Measurements from ENCODE around the gene ASMT.
"Not testable (repeated sequence)": the region's sequence is repeated elsewhere in the genome, so short reads cannot be mapped to it uniquely, and the experiment has no call there.

ASMT gene, protein sequence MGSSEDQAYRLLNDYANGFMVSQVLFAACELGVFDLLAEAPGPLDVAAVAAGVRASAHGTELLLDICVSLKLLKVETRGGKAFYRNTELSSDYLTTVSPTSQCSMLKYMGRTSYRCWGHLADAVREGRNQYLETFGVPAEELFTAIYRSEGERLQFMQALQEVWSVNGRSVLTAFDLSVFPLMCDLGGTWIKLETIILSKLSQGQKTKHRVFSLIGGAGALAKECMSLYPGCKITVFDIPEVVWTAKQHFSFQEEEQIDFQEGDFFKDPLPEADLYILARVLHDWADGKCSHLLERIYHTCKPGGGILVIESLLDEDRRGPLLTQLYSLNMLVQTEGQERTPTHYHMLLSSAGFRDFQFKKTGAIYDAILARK

DNA sequence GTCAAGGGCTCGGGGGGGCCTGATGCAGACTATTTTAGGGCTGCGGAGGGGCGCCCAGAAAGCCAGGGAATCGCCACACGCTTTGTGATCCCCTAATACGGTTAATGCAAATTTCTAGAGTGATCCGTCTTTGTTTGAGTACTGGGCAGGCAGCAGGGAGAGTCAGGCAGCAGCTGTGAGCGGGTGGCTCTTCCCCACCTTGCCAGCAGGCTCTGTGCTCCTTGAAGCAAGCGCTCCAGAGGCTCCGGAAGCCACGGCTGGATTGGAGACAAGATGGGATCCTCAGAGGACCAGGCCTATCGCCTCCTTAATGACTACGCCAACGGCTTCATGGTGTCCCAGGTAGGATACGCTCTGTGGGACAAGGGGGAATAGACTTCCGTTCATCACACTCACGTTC is at the start of gene ASMT:
ASMT (plus strand) TSS at position 133 of the 400 bp plus-strand sequence; CDS start at position 274, 141 bp downstream.
- DNase-seq = no peak

DNA sequence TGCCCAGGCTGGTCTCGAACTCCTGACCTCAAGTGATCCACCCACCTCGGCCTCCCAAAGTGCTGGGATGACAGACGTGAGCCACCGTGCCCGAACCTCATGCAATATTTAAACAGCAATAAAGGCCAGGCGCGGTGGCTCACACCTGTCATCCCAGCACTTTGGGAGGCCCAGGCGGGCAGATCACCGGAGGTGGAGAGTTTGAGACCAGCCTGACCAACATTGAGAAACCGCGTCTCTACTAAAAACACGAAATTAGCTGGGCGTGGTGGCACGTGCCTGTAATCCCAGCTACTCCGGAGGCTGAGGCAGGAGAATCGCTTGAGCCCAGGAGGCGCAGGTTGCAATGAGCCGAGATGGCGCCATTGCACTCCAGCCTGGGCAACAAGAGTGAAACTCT is 40.7 kb upstream of the ASMT start:
- not testable (repeated sequence) for DNase-seq

DNA sequence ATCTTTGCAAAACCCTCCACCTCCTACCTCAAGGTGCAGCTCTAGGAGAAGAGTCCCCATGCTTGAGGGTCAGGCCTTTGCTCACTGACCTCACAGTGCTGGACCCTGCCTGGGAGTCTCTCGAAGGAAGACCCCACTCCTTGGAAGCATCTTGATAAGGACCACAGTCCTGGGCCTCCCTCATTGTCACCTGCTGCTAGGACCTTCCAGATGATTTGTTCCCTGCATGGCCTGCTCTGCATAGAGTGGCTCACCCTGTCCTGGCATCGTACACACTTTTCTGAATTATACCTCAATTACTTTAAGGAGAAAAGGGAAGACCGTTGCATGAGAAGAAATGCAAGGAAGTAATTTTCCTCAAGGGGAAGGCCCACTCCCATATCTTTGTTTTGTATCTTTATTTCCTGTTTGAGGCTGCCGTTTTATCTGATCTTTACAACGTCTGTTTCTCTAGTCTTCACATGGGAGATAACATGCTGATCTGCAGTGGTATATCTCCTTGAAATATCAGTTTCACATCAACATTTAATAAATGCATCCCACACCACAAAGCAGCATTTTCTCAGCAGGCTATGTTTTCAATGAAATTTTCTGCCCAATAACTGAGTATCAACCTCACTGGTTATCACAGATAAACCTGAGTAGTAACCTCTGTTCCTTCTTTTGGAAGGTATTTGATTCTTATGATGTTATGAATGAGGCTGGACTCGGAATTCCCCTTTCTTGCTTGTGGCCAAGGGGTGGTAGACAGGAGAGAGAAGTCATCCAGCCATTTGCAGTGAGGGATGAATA is 38.5 kb upstream of the ASMT start:
- DNase-seq = no peak

DNA sequence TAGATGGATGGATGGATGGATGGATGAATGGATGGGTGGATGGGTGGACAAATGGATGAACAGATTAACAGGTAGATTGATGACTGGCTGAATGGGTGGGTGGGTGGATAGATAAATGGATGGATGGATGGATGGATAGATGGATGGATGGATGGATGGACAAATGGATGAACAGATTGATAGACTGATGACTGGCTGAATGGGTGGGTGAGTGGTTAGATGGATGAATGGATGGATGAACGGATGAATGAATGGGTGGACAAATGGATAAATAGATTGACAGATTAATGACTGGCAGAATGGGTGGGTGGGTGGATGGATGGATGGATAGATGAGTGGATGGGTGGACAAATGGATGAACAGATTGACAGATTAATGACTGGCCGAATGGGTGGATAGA is 37.0 kb upstream of the ASMT start:
- DNase-seq = no peak

DNA sequence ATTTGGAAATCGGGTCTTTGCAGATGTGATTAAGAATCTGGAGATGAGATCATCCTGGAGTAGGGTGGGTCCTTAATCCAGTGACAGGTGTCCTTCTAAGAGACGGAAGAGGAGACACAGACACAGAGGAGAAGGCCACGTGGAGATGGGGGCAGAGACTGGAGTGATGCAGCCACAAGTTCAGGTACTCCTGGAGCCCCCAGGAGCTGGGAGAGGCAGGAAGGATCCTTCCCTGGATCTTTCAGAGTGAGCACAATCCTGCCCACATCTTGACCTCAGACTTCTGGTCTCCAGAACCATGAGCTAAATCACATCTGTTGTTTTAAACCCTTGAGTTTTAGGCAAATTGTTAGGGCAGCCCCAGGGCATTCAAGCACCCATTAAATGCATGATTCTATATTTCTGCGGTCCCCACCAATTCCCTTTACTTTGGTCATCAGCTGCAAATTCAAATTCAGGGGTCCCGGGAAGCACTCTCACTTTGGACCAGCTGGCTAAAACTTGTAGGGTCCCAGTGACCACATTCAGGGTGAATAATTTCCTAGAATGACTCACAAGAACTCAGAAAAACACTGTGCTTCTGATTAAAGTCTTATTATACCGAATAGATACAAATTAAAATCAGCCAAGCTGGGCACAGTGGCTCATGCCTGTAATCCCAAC is 36.2 kb upstream of the ASMT start:
- DNase-seq = no peak

DNA sequence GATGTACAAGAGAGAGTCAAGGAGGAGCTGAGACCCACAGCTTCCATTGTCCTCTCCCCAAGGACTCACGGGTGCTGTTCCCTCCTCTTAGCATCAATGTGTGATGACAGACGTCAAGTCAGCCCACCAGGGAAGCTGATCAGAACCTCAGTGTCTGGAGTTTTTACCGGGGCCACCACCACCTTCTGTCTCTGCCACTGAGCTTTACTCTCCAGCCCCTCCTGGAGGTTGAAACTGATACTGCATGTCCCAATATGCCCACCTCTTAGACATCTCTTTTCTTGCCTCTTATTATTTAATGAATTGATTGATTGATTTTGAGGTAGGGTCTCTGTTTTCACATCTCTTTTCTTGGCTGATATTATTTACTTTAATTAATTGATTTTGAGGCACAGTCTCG is 33.7 kb upstream of the ASMT start:
- DNase-seq = no peak

DNA sequence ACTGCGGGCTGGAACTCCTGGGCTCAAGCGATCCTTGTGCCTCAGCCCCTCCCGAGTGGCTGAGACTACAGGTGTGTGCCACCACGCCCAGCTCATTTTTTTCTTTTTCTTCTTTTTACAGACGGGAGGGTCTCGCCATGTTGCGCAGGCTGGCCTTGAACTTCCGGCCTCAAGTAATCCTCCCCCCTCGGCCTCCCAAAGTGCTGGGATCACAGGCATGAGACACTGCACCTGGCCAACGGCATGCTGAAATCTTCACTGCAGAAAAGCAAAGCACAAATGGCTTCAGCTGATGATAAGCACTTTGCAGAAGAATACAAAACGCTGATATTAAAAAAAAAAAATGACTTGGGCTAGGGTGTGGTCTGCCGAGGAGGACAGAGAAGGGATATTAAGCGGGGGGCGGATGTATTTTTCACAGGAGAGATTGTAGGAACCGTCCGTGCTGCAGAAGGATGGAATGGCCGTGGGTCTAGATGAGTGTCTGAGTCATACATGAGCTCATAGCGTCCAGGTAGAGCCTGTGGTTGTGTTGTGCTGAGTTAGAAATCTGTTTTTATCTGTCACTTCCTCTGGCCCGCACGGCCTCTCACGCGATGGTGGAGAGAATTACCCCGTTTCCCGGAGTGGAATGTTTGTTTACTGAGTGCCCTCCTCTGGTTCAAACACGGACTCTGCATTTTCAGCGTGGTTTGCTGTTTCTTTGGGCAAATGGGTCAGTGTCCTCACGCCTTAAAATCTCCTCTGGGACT is 32.0 kb upstream of the ASMT start:
- no peak for DNase-seq

DNA sequence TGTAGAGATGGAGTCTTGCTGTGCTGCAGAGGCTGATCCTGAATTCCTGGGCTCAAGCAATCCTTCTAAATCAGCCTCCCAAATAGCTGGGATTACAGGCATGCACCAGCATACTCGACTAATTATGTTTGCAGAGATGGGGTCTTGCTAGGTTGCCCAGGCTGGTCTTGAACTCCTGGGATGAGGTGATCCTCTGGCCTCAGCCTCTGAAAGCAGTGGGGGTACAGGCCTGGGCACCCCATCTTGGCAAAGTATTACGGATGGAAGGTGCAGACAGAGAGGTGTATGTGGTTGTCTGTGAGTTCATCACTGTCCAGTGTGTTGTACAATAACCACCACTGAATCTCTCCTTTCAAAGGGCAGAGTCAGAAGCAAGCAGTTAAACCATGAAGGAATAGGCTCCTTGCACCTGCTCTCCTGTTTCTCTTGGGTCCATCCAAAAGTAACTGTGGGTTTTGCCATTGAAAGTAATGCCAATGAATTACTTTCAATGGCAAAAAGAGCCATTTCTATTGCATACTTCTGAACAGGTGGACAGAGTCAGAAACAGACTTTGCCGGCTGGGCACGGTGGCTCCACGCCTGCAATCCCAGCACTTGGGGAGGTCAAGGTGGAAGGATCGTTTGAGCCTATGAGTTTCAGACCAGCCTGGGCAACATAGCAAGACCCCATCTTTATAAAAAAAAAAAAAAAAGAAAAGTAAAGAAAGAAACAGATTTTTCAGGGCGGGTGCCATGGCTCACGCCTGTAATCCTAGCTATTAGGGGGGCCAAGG is 30.4 kb upstream of the ASMT start:
- DNase-seq = no peak

DNA sequence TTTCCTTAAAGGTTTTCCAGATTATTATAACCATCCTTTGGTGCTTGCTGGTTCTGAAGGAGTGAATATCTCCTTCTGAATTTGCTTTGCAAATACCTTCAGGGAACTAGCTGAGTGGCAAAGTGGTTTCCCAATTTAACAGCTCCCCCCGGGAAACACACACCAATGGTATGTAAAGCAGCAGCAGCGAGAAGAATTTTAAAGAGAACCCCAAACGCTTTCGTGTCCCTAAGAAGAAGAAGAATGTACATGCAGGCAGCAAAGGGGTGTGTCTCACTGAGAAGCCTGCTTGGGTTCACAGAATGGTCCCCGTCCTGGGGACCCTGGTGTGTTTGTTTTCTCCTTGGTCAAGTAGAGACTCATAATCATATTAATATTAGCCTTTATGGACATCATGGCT is 27.7 kb upstream of the ASMT start:
- DNase-seq = no peak

DNA sequence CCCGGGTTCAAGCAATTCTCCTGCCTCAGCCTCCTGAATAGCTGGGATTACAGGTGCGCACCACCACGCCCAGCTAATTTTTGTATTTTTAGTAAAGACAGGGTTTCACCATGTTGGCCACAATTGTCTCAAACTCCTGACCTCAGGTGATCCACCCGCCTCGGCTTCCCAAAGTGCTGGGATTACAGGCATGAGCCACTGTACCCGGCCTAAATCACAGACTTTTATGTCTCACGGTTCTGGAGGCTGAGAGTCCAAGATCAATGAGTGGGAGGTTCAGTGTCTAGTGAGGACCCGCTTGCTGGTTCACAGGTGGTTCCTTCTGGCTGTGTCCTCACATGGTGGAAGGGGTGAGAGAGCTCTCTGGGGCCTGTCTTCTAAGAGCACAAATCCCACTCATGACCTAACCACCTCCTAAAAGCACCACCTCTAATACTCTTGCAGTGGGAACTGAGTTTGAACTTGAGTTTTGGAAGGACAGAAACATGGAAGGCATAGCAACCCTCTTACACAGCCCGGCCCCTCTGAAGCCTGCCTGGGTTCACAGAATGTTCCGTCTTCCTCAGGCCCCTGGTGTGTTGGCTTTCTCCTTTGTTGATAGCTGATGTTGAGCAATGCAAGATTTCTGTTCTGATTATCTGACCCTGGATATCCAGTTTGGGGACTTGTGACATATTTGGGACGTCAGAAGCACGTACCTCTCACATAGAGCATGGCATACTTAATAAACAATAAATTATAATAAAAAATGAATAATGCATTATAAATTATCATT is 25.3 kb upstream of the ASMT start:
- DNase-seq = no peak

DNA sequence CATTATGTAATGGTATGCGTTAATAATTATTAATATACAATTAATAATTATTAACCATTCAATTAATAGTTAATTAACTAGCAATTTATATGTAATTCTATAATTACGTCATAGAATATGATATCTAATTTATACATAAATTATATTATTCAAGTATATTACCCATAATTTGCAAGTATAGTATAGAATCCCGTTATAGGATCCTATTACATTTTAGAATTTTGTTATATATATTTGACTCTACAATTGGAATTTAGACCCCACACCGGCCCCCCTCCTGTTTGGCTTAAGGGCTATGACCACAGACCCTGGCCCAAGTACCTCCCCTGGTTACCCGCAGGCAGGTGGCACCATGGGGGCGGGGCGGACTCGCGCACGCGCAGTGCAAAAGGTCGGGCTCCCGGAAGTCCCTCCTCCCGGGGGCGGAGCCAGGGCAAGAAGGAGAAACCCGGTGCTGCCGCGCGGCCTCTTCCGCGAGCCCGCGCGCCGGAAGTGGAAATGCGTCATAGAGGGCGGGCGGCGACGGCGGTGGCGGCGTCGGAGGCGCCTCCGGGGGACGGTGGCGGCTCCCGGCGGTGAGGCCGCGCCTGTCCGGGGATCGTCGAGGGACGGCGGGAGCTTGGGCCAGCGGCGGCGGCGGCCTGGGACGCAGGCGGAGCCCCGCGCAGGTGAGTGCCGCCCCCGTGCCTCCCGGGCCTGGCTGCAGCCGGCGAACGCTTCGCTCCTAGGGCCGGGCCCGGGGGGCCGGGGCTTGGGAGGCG is 23.6 kb upstream of the ASMT start, which contains the start of gene AKAP17A:
AKAP17A (plus strand) TSS at position 503 of the 761 bp plus-strand sequence. CDS start 1,859 bp downstream, outside the sequence.
- DNase-seq = peak; percentile 84 to 96

DNA sequence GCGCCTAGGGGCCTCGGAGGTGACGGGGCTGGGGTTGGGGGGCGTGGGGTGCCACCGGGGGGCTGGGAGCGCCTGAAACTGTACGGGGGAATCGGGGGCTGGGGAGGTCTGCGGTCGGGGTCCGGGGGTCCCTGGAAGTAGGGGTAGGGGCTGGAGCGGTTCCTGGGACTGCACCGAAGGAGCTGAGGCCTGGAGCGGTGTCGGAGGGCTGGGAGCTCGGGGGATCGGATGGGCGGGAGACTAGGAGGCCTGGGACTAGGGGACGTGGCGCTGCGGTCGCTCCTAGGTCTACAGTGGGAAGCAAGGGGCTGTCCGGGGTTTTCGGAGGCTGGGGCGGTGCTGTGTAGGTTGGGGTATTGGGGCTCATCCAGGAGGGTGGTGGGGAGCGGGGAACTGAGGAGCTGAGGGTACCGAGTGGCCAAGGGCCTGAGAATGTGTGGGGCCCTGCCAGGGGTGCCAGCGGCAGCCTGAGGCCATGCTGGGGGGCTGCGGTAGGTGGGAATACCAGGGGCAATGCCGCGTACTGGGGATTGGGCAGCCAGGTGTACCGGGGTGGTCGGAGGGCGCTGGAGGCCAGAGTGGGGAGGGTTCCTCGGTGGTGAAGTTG is 22.9 kb upstream of the ASMT start:
- DNase-seq = no peak

DNA sequence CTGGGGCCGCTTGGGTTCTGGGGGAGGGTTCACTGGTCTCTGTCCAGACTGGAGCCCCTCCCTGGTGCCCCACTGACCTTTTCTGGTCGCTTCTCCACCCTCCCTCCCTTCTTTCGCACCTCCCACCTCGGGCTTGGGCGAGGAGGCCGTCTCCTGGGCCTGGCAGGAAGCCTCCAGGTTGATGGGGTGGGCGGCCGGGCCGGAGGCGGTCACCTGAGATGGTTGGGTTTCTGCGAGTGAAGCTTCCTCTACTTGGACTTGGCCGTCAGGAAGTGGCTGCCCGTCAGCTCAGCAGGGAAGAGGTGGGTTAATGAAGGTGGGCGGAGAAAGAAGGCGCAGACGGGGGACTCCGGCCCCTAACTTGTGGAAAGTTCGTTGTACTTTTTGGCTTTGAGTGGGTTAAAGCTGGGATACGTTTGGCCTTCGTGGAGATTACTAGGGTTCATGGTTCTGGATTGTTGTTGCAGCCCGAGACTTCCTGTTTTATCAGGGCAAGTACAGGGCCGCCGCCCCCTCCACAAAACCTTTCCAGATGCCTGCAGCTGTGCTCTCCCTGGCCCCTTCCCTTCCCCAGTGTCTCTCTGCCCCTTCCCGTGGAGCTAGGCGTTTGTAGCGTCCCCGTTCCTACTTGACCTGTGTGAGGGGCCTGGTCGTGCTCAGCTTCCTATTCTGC is 22.3 kb upstream of the ASMT start:
- no peak for DNase-seq

DNA sequence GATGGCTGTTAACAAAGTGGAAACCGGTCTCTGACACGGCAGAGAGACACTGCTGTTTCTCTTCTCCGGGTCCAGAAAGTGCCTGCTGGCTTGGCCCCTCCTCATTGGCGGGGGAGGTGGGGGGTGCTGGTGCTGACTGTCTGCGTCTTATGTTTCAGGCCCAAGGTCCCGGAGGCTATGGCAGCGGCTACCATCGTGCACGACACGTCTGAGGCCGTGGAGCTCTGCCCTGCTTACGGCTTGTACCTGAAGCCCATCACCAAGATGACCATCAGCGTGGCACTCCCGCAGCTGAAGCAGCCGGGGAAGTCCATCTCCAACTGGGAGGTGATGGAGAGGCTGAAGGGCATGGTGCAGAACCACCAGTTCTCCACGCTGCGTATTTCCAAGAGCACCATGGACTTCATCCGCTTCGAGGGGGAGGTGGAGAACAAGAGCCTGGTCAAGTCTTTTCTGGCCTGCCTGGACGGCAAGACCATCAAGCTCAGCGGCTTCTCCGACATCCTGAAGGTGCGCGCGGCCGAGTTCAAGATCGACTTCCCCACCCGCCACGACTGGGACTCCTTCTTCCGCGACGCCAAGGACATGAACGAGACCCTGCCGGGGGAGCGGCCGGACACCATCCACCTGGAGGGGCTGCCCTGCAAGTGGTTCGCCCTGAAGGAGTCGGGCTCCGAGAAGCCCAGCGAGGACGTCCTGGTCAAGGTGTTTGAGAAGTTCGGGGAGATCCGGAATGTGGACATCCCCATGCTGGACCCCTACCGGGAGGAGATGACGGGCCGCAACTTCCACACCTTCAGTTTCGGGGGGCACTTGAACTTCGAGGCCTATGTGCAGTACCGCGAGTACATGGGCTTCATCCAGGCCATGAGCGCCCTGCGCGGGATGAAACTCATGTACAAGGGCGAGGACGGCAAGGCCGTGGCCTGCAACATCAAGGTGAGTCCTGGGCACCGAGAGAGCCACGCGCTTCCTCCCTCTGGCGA is 21.3 kb upstream of the ASMT start:
- no peak for DNase-seq

DNA sequence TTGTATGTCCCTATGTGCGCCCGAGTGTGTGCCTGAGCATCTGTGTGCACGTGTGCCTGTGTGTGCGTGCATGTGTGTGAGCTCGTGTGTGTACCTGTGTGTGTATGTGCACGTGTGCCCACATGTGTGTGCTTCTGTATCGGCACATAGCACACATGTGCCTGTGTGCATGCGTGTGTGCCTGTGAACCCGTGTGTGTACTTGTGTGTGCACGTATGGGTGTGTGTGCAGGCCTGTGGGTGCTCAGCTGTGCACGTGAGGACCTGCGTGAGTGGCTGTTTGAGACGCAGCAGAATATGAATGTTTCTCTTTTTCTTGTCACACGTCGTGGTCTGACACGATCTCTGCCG is 19.2 kb upstream of the ASMT start:
- DNase-seq = no peak

DNA sequence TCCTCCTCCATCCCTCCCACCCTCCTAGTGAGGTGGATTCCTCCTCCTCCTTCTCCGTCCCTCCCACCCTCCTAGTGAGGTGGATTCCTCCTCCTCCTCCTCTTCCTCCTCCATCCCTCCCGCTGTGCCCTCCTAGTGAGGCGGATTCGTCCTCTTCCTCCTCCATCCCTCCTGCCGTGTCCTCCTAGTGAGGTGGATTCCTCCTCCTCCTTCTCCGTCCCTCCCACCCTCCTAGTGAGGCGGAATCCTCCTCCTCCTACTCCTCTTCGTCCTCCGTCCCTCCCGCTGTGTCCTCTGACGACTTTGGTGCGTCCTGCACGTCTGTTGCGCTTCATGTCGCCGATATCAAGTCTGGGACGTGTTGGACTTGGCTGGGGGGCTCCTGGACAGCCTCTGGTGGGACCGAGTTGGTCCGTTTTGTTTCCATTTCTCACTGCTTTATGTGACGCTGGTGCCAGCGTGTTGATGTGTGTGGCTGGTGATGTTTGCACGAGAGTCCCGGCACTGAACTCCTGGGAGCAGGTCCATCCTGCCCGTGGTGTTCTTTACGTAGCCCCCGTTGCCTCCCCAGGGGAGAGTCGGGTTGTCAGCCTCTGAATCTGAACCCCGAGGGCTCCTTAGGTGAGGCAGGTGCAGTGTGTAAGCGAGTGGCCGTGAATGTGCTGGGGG is 18.0 kb upstream of the ASMT start:
- no peak for DNase-seq

DNA sequence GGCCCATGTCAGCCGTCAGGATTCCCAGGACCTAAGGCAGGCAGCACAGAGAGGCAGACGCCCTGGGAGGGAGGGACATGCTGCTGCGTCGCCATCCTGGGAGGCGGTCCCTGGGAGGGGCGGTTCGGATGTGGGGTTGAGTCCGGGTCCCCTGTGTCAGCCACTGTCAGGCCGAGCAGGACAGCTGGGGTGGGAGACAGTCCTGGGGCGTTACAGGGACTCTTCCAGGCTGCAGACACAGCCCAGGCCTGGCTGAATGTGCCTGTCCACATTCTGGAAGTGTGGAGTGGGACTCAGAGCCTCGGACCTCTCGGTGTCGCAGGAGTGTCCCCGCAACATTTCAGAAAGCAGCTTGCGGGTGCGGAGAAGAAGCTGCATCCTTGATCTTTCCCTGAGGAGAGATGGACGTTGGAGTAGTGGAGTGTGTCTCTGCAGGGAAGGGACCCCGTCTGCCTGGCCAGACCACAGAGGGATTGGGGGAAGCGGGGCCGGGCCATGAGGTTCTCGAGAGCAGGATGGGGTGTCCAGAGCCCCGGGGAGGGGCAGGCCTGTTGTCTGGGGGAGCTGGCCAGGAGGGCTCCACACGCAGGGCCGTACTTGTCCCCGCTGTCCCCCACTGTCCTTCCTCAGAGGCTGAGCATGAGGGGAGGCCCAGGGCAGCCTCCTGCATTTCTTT is 17.4 kb upstream of the ASMT start:
- no peak for DNase-seq
